SK-N-SH (cell line): Measurements from ENCODE around the gene SMKR1.

Experiments
- CTCF ChIP-seq: fragments of 200-600 bp; sonication (generic); IDR thresholded peaks from 2 replicates; pipeline ENCODE4 v1.6.1; 2017; ENCODE audit warnings: antibody characterized with exemption, mild to moderate bottlenecking, moderate library complexity
- EP300 ChIP-seq, 2 experiments: IDR thresholded peaks; 2 replicates each; pipeline versions ENCODE4 v1.4.0 to v1.6.1; 2012; ENCODE audit warnings: borderline replicate concordance in 1 of 2, low read depth in 1 of 2, low read length in 1 of 2
- NFIC ChIP-seq: IDR thresholded peaks from 2 replicates; pipeline ENCODE4 v1.4.0; 2012; ENCODE audit warnings: borderline replicate concordance
- NRF1 ChIP-seq: IDR thresholded peaks from 2 replicates; pipeline ENCODE4 v1.6.1; 2012; ENCODE audit warnings: low read depth, mild to moderate bottlenecking, low read length
- RCOR1 ChIP-seq: fragments of 150-350 bp; IDR thresholded peaks from 2 replicates; pipeline ENCODE4 v1.6.1; 2017; ENCODE audit warnings: antibody characterized with exemption, low read length
- RFX5 ChIP-seq: IDR thresholded peaks from 2 replicates; pipeline ENCODE4 v1.6.1; 2012; ENCODE audit warnings: mild to moderate bottlenecking, improper control_type of control experiment, low read length
- TAF1 ChIP-seq: IDR thresholded peaks from 2 replicates; pipeline ENCODE4 v1.6.1; 2012; ENCODE audit warnings: low read depth, mild to moderate bottlenecking, low read length, moderate library complexity, borderline replicate concordance

GRCh38 chr7:129497156-129497555 lies 5.2 kb upstream of the SMKR1 start:
- TF ChIP-seq RFX5: no peak
- no peak for TF ChIP-seq EP300 (IDR thresholded peaks at IDR 0.05; ENCODE audit: borderline replicate concordance in 1 of 2, low read depth in 1 of 2, low read length in 1 of 2)
- no peak for TF ChIP-seq CTCF
- TF ChIP-seq TAF1: no peak
- TF ChIP-seq NFIC: no peak
- no peak for TF ChIP-seq NRF1
- no peak for TF ChIP-seq RCOR1
